A549 (cell line): Measurements from ENCODE around the gene DPYD.

Experiments used
- CTCF ChIP-seq: fragments of >200 bp; sonication (Bioruptor Twin); formaldehyde crosslinking; IDR thresholded peaks from 3 replicates; pipeline ENCODE4 v1.5.1; 2016
- EP300 ChIP-seq, 2 experiments: fragments of >200 bp; sonication (Bioruptor Twin); formaldehyde crosslinking; IDR thresholded peaks; 2 replicates in 1 of 2; 3 replicates in 1 of 2; pipeline ENCODE4 v1.6.1; 2016 to 2017
- GATA3 ChIP-seq: IDR thresholded peaks from 2 replicates; pipeline ENCODE4 v1.6.1; 2012; ENCODE audit warnings: borderline replicate concordance
- NFE2L2 ChIP-seq: fragments of 150-350 bp; conservative IDR thresholded peaks from 2 replicates; pipeline ENCODE4 v1.6.1; 2014; ENCODE audit warnings: low read length
- NR3C1 ChIP-seq: fragments of >200 bp; sonication (Bioruptor Twin); formaldehyde crosslinking; IDR thresholded peaks from 3 replicates; pipeline ENCODE4 v1.6.1; 2017
- POLR2A ChIP-seq: IDR thresholded peaks from 2 replicates; pipeline ENCODE4 v1.6.1; 2012; ENCODE audit warnings: mild to moderate bottlenecking, low read length
- RFX5 ChIP-seq: fragments of 450-650 bp; IDR thresholded peaks from 2 replicates; pipeline ENCODE4 v1.7.1; 2014; ENCODE audit warnings: antibody characterized with exemption, mild to moderate bottlenecking, moderate library complexity
- SMC3 ChIP-seq: fragments of >200 bp; sonication (Bioruptor Twin); formaldehyde crosslinking; IDR thresholded peaks from 3 replicates; pipeline ENCODE4 v1.6.1; 2018; ENCODE audit warnings: inconsistent platforms

GRCh38 chr1:97207868-97208267 lies 713.0 kb downstream of the DPYD start:
- TF ChIP-seq CTCF, result no peak
- no peak for TF ChIP-seq SMC3
- no peak for TF ChIP-seq GATA3
- no peak for TF ChIP-seq NR3C1
- no peak for TF ChIP-seq POLR2A
- TF ChIP-seq NFE2L2, result no peak
- TF ChIP-seq EP300 (IDR thresholded peaks at IDR 0.05), result no peak
- TF ChIP-seq RFX5, result no peak
